ENCODE measurements around the gene ZBTB7C. TPM values are rescaled to one million over a fixed set of nuclear protein-coding genes. Genes with fewer than 3 reads are reported as not detected.

Gene ZBTB7C
- total and polyA plus RNA-seq, 2 experiments from 2014 or later: 2.3 to 5.5 TPM

GRCh38 chr18:48093104-48093503, 316.1 kb downstream of the ZBTB7C start:
- no peaks in the 10 kb centered on the region for H3K36me3 ChIP-seq
- no peaks in the 10 kb centered on the region for H3K4me1 ChIP-seq (ENCODE audit: low read depth)
- no peaks in the 10 kb centered on the region for H3K9me3 ChIP-seq (ENCODE audit: low read depth)
- H3K4me3 ChIP-seq: no peak overlapping the region
- no peak for TF ChIP-seq CTCF (IDR thresholded peaks at IDR 0.05; ENCODE audit: low read depth, low read length)
- H3K27ac ChIP-seq: no peak overlapping the region
- H3K27me3 ChIP-seq: no peaks in the 10 kb centered on the region
- no peak for DNase-seq (ENCODE audit: low read depth in 1 of 2, low spot score in 1 of 2)

GRCh38 chr18:48091869-48092497, 317.2 kb downstream of the ZBTB7C start:
- H3K9me3 ChIP-seq (ENCODE audit: low read depth): no peaks in the 10 kb centered on the region
- no peak for DNase-seq (ENCODE audit: low read depth in 1 of 2, low spot score in 1 of 2)
- H3K4me3 ChIP-seq: no peak overlapping the region
- no peak overlapping the region for H3K27ac ChIP-seq
- TF ChIP-seq CTCF (IDR thresholded peaks at IDR 0.05; ENCODE audit: low read depth, low read length): no peak
- H3K36me3 ChIP-seq: no peaks in the 10 kb centered on the region
- H3K4me1 ChIP-seq (ENCODE audit: low read depth): no peaks in the 10 kb centered on the region
- no peaks in the 10 kb centered on the region for H3K27me3 ChIP-seq

GRCh38 chr18:48090702-48091101, 318.5 kb downstream of the ZBTB7C start:
- H3K9me3 ChIP-seq (ENCODE audit: low read depth): no peaks in the 10 kb centered on the region
- H3K36me3 ChIP-seq: no peaks in the 10 kb centered on the region
- no peak for DNase-seq (ENCODE audit: low read depth in 1 of 2, low spot score in 1 of 2)
- H3K27me3 ChIP-seq: no peaks in the 10 kb centered on the region
- no peak for TF ChIP-seq CTCF (IDR thresholded peaks at IDR 0.05; ENCODE audit: low read depth, low read length)
- no peaks in the 10 kb centered on the region for H3K4me1 ChIP-seq (ENCODE audit: low read depth)
- H3K4me3 ChIP-seq: no peak overlapping the region
- no peak overlapping the region for H3K27ac ChIP-seq

- Histone ChIP-seq H3K4me1 (ENCODE audit: low read depth) (no peaks in the 10 kb centered on the region), H3K4me3 (no peak overlapping the region), H3K36me3 (no peaks in the 10 kb centered on the region), H3K27me3 (no peaks in the 10 kb centered on the region), H3K27ac (no peak overlapping the region), H3K9me3 (ENCODE audit: low read depth) (no peaks in the 10 kb centered on the region)
- DNase-seq (ENCODE audit: low read depth in 1 of 2, low spot score in 1 of 2): no peak
- no peak for TF ChIP-seq CTCF (IDR thresholded peaks at IDR 0.05; ENCODE audit: low read depth, low read length)
Observed at GRCh38 chr18:48090021-48090420, 319.2 kb downstream of the ZBTB7C start.

- TF ChIP-seq CTCF (IDR thresholded peaks at IDR 0.05; ENCODE audit: low read depth, low read length): no peak
- no peak for DNase-seq (ENCODE audit: low read depth in 1 of 2, low spot score in 1 of 2)
- Histone ChIP-seq H3K4me3 (no peak overlapping the region), H3K4me1 (ENCODE audit: low read depth) (no peaks in the 10 kb centered on the region), H3K27ac (no peak overlapping the region), H3K36me3 (no peaks in the 10 kb centered on the region), H3K27me3 (no peaks in the 10 kb centered on the region), H3K9me3 (ENCODE audit: low read depth) (no peaks in the 10 kb centered on the region)
Observed at GRCh38 chr18:48085781-48086487, 323.2 kb downstream of the ZBTB7C start.

All from cardiac muscle cell (in vitro differentiated cells and primary cell).